WERI-Rb-1 (cell line): ENCODE measurements around the gene TCEAL7.

ENCODE experiments used
- DNase-seq: peaks from one replicate; pipeline ENCODE4 v3.0.0-alpha.2; 2020
- H3K27ac ChIP-seq: fragments of 250-450 bp; sonication (Bioruptor Pico); 2 replicates; pipeline ENCODE4 v1.5.1; 2020; ENCODE audit warnings: mild to moderate bottlenecking, moderate library complexity
- H3K27me3 ChIP-seq: fragments of 250-450 bp; sonication (Bioruptor Pico); 2 replicates; pipeline ENCODE4 v1.5.1; 2021; ENCODE audit warnings: mild to moderate bottlenecking, low read depth, moderate library complexity; ENCODE audit not compliant: insufficient read depth, severe bottlenecking
- H3K36me3 ChIP-seq: fragments of 250-450 bp; sonication (Bioruptor Pico); 2 replicates; pipeline ENCODE4 v1.5.1; 2020; ENCODE audit warnings: mild to moderate bottlenecking, moderate library complexity
- H3K4me3 ChIP-seq: 2 replicates; pipeline ENCODE4 v1.5.1; 2011; ENCODE audit warnings: low read depth, mild to moderate bottlenecking, control low read depth, low read length
- H3K9me3 ChIP-seq: fragments of 250-450 bp; sonication (Bioruptor Pico); 2 replicates; pipeline ENCODE4 v1.5.1; 2021; ENCODE audit warnings: mild to moderate bottlenecking, moderate library complexity; ENCODE audit not compliant: severe bottlenecking
- CTCF ChIP-seq: IDR thresholded peaks from 2 replicates; pipeline ENCODE4 v1.5.1; 2011; ENCODE audit warnings: low read depth, mild to moderate bottlenecking, control low read depth, inconsistent platforms, low read length

TCEAL7 gene

GRCh38 chrX:103373581-103373980 is 43.5 kb downstream of the TCEAL7 start:
- H3K27ac ChIP-seq = no peak overlapping the region
- no peaks in the 10 kb centered on the region for H3K9me3 ChIP-seq
- TF ChIP-seq CTCF = no peak

GRCh38 chrX:103376118-103376978 is 46.3 kb downstream of the TCEAL7 start, which contains the start of gene BEX3:
BEX3 (plus strand) TSS chrX:103376538; CDS start chrX:103377522, 984 bp downstream.
- DNase-seq = peak; percentile 62

More at GRCh38 chrX:103373581-103373980, 43.5 kb downstream of the TCEAL7 start:
- H3K4me3 ChIP-seq = no peak overlapping the region
- H3K27me3 ChIP-seq = peaks cover 2% of the 10 kb centered on the region
- DNase-seq = no peak
- no peaks in the 10 kb centered on the region for H3K36me3 ChIP-seq

GRCh38 chrX:103376979-103377324 is 46.9 kb downstream of the TCEAL7 start:
- Histone ChIP-seq H3K27ac (peak overlapping the region; percentile 48), H3K36me3 (no peaks in the 10 kb centered on the region)
- peak; percentile 8 for DNase-seq

More at GRCh38 chrX:103376118-103376978, 46.3 kb downstream of the TCEAL7 start, which contains the start of gene BEX3:
- Histone ChIP-seq H3K9me3 (no peaks in the 10 kb centered on the region), H3K27me3 (peaks cover 2% of the 10 kb centered on the region), H3K4me3 (peak within 1 kb of the TSS; percentile 54), H3K27ac (peak within 1 kb of the TSS; percentile 63), H3K36me3 (no peaks in the 10 kb centered on the region)
- no peak for TF ChIP-seq CTCF

GRCh38 chrX:103378990-103379389 is 49.0 kb downstream of the TCEAL7 start:
- Histone ChIP-seq H3K9me3 (no peaks in the 10 kb centered on the region), H3K4me3 (no peak overlapping the region), H3K27me3 (peaks cover 2% of the 10 kb centered on the region), H3K36me3 (no peaks in the 10 kb centered on the region), H3K27ac (no peak overlapping the region)
- no peak for TF ChIP-seq CTCF
- no peak for DNase-seq

More at GRCh38 chrX:103376979-103377324, 46.9 kb downstream of the TCEAL7 start:
- no peak for TF ChIP-seq CTCF
- peak overlapping the region; percentile 43 for H3K4me3 ChIP-seq
- no peaks in the 10 kb centered on the region for H3K9me3 ChIP-seq
- peaks cover 2% of the 10 kb centered on the region for H3K27me3 ChIP-seq
